Stimulated activated CD4-positive, alpha-beta T cell treated with anti-CD3 and anti-CD28 coated beads, TNF-alpha, amount 100 ng/mL, for 4 hours (primary cell): Measurements from ENCODE around the gene CHAMP1.
"Not testable (repeated sequence)": the region's sequence is repeated elsewhere in the genome, so short reads cannot be mapped to it uniquely, and the experiment has no call there.

Source experiments
- DNase-seq, 3 experiments: peaks; one replicate each; pipeline ENCODE4 v3.0.0-alpha.2; 2020; ENCODE audit warnings: low read depth in 3 of 3

The CHAMP1 gene

GRCh38 chr13:114333881-114334280, 19.6 kb downstream of the CHAMP1 start:
- not testable (repeated sequence) for DNase-seq

- DNase-seq = no peak
Observed at GRCh38 chr13:114334305-114335053, 20.2 kb downstream of the CHAMP1 start.

GRCh38 chr13:114336457-114336856, 22.2 kb downstream of the CHAMP1 start:
- DNase-seq = not testable (repeated sequence)

GRCh38 chr13:114338959-114339358, 24.7 kb downstream of the CHAMP1 start:
- DNase-seq = no peak

DNA sequence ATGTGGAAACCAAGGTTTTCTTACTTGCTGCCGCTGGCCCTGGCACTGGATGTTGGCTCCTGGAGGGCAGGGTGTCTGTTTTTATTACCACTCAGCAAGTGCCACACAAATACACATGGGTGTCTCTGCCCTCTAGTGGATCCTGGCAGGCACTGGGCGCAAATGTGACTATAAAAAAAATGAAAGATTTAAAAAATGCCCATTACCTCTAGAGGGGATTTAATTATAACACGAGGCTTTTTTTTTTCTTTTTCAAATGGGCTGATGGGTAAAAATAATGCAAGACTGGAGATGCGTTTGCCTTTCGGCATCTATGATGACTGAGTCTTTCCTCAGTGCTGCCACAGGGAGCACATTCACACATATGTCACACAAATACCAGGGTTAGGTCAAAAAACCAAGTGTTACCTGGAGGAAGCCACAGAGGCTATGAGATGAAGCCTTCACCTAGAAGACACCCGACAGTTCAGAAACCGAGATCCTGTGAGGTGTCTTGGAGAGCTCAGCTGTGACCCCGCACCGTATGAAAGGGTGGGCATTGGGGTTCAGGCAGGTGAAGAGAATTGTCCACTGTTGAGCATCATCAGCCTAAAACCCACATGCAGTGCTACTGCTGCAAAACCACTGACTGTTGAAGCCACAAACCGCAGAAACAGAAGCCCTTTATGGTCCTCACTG, 25.7 kb downstream of the CHAMP1 start:
- DNase-seq = no peak

- no peak for DNase-seq
Observed at GRCh38 chr13:114341003-114341777, 26.9 kb downstream of the CHAMP1 start.

DNA sequence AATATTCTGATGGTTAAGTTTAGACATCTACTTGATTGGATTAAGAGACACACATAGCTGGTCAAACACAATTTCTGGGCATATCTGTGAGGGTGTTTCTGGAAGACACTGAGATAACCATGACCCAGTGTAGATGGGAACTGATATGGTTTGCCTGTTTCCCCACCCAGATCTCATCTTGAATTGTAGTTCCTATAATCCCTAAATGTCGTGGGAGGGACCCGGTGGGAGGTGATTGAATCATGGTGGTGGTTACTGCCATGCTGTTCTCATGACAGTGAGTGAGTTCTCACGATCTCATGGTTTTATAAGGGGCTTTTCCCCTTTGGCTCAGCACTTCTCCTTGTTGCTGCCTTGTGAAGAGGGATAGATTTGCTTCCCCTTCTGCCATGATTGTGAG, 33.0 kb downstream of the CHAMP1 start:
- DNase-seq = not testable (repeated sequence)

- not testable (repeated sequence) for DNase-seq
Observed at GRCh38 chr13:114352763-114353162, 38.5 kb downstream of the CHAMP1 start.

DNA sequence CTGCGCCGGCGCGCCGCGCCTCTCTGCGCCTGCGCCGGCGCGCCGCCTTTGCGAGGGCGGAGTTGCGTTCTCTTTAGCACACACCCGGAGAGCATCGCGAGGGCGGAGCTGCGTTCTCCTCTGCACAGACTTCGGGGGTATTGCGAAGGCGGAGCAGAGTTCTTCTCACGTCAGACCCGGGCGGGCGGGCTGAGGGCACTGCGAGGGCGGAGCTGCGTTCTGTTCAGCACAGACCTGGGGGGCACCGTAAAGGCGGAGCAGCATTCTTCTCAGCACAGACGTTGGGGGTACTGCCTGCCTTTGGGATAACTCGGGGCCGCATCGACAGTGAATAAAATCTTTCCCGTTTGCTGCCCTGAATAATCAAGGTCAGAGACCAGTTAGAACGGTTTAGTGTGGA, 39.1 kb downstream of the CHAMP1 start:
- not testable (repeated sequence) for DNase-seq
